Natural killer cell (primary cell): ENCODE data around the gene FAM241B. TPM values are rescaled to one million over a fixed set of nuclear protein-coding genes. Genes with fewer than 3 reads are reported as not detected.

Experiments
- ATAC-seq, 3 donors: fragments of 150-1000 bp in 2 of 3; fragments of 200-7000 bp in 1 of 3; cut with Tn5 transposase; 1 replicate in 1 of 3; 2 replicates in 2 of 3; pipeline ENCODE4 v1.10.0; 2021; ENCODE audit warnings: mild to moderate bottlenecking in 2 of 3, moderate library complexity in 2 of 3
- DNase-seq, 2 donors: peaks; one replicate each; pipeline versions ENCODE4 v3.0.0 to v3.0.0-alpha.2; 2013 to 2021; ENCODE audit warnings: mixed read lengths in 1 of 2
- H3K27ac ChIP-seq: one replicate; pipeline ENCODE4 v1.5.1; 2013; ENCODE audit warnings: mild to moderate bottlenecking, low read length
- H3K27me3 ChIP-seq: one replicate; pipeline ENCODE4 v1.6.1; 2013; ENCODE audit warnings: low read length; ENCODE audit not compliant: control insufficient read depth, insufficient read depth
- H3K36me3 ChIP-seq: one replicate; pipeline ENCODE4 v1.6.1; 2013; ENCODE audit warnings: low read length; ENCODE audit not compliant: control insufficient read depth, insufficient read depth
- H3K4me1 ChIP-seq: one replicate; pipeline ENCODE4 v1.6.1; 2013; ENCODE audit warnings: low read length; ENCODE audit not compliant: control insufficient read depth, insufficient read depth
- H3K4me3 ChIP-seq: one replicate; pipeline ENCODE4 v1.5.1; 2013; ENCODE audit warnings: low read length
- H3K9me3 ChIP-seq: one replicate; pipeline ENCODE4 v1.6.1; 2013; ENCODE audit warnings: low read length; ENCODE audit not compliant: control insufficient read depth, insufficient read depth
- H3K27ac Mint-ChIP-seq, 2 donors: one replicate each; pipeline ENCODE4 v1.8.0; 2022; ENCODE audit warnings: mild to moderate bottlenecking in 2 of 2, mixed read lengths in 2 of 2, moderate library complexity in 1 of 2
- H3K27me3 Mint-ChIP-seq, 2 donors: one replicate each; pipeline ENCODE4 v1.8.0; 2022; ENCODE audit warnings: low read depth in 2 of 2, mixed read lengths in 2 of 2
- H3K36me3 Mint-ChIP-seq: one replicate; pipeline ENCODE4 v1.8.0; 2022; ENCODE audit warnings: mixed read lengths
- H3K4me1 Mint-ChIP-seq, 2 donors: one replicate each; pipeline ENCODE4 v1.8.0; 2022; ENCODE audit warnings: mixed read lengths in 2 of 2
- H3K4me3 Mint-ChIP-seq: one replicate; pipeline ENCODE4 v1.8.0; 2022; ENCODE audit warnings: mild to moderate bottlenecking, moderate library complexity, mixed read lengths
- H3K9me3 Mint-ChIP-seq, 2 donors: one replicate each; pipeline ENCODE4 v1.8.0; 2022; ENCODE audit warnings: mixed read lengths in 2 of 2
- WGBS: methylation state at CpG from one replicate; pipeline ENCODE4 v1.1.7; 2013; ENCODE audit warnings: missing lambda C conversion rate; ENCODE audit not compliant: insufficient coverage; 5-methylcytosine and 5-hydroxymethylcytosine counted together
- intact Hi-C: fragments of 100-400 bp; cut with micrococcal nuclease; formaldehyde crosslinking; loops from one replicate; pipeline ENCODE4 v1.14.2; 2022
- total RNA-seq, 4 donors: library from RNA; stranded (reverse); fragments of 120-200 nt in 1 of 4; gene quantifications; one replicate each; pipeline versions ENCODE4 v1.2.3 to v1.2.4, GENCODE V29; 2013 to 2022
- TF ChIP-seq, protein P1 (sequence below): fragments of 200-600 bp; IDR thresholded peaks from one replicate; pipeline ENCODE4 v1.8.0; 2022; ENCODE audit warnings: antibody characterized with exemption

FAM241B gene
- total RNA-seq, 3 donors from 2014 or later (not counting 1 experiment from before 2014, with no cell fraction given) = 1.1 to 1.3 TPM; not detected in 1

DNA sequence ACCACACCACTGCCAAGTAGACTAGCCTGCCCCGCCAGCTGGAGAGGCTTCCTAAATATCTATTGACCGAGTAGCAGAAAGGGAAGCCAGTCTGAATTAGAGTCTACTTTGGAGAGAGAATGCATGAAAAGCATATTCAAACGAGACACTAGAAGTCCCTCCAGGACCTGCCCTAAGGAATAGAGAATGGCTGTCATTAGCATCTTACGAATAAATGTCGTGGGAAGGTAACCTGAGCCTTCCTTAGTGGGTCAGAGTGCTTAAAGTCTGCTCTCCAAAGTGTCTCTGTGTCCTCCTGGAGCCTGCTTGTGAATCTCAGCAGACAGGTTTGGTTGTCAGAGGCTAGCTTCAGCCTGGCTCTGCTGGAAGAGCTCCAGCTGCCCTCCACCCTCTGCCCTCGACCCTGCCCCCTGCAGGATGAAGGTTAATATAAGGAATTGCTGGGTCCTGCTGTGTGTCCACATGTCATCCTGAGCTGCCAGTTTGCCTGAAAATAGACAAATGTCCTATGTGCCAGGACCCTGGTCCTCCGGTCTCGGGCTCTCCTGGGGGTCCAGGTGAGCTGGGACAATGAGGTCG lies 33.4 kb downstream of the FAM241B start:
- H3K27me3 ChIP-seq = no peaks in the 10 kb centered on the region
- Mint-ChIP-seq H3K27me3 (peaks cover 8 to 14% of the 10 kb centered on the region in 2 donors), H3K4me1 (no peaks in the 10 kb centered on the region), H3K27ac (no peak overlapping the region), H3K4me3 (no peak overlapping the region), H3K36me3 (no peaks in the 10 kb centered on the region), H3K9me3 (no peaks in the 10 kb centered on the region)
- intact Hi-C loops = no loop called here
- ATAC-seq = no peak
- H3K9me3 ChIP-seq = no peaks in the 10 kb centered on the region
- 84% methylated on average over 9 of the region's 9 CpGs for WGBS
- H3K4me3 ChIP-seq = no peak overlapping the region
- TF ChIP-seq, protein P1, sequence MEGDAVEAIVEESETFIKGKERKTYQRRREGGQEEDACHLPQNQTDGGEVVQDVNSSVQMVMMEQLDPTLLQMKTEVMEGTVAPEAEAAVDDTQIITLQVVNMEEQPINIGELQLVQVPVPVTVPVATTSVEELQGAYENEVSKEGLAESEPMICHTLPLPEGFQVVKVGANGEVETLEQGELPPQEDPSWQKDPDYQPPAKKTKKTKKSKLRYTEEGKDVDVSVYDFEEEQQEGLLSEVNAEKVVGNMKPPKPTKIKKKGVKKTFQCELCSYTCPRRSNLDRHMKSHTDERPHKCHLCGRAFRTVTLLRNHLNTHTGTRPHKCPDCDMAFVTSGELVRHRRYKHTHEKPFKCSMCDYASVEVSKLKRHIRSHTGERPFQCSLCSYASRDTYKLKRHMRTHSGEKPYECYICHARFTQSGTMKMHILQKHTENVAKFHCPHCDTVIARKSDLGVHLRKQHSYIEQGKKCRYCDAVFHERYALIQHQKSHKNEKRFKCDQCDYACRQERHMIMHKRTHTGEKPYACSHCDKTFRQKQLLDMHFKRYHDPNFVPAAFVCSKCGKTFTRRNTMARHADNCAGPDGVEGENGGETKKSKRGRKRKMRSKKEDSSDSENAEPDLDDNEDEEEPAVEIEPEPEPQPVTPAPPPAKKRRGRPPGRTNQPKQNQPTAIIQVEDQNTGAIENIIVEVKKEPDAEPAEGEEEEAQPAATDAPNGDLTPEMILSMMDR = no peak
- H3K27ac ChIP-seq = no peak overlapping the region
- no peaks in the 10 kb centered on the region for H3K4me1 ChIP-seq
- H3K36me3 ChIP-seq = no peaks in the 10 kb centered on the region
- no peak for DNase-seq

DNA sequence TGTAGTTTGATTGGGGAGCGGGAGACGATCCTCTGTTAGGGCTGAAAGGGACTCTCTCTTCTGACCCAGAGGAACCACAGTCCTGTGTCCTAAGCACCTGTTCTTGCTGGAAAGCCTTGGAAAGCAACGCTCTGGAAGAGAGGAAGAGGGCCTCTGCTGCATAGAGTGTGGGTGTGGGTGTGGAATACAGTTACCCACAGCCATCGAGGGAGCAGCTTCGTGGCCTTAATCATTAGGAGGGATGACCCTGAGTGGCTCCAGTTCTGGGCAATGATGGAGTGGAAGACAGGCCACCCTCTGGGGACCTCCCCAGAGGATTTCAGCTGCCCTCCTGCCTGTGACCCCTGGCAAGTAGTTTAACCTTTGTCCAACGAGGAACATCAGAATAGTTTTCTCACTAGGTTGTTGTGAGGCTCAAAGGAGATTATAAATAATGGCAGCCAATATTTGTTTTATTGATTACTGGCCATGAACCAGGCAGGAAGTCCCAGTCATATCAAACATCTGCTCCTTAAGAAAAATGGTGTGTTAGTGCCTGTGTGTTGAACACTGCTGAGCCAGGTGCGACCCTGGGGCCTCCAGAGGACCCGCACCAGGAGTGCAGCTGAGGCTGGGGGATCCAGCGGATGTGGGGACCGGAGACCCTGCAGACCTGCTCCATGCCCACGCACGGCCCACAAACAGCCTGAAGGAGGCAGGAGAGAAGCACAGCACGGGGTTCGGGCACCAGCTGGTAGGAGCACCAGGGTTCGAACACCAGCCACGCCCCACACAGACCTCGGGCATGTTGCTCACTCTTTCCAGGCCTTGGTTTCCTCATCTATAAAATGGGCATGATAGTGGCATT lies 35.6 kb downstream of the FAM241B start:
- peaks cover 24 to 29% of the 10 kb centered on the region in 2 donors for H3K27me3 Mint-ChIP-seq
- intact Hi-C loops = no loop called here
- H3K4me3 Mint-ChIP-seq = no peak overlapping the region
- DNase-seq = no peak
- Histone ChIP-seq H3K9me3 (no peaks in the 10 kb centered on the region), H3K27ac (no peak overlapping the region), H3K4me3 (no peak overlapping the region), H3K27me3 (no peaks in the 10 kb centered on the region), H3K4me1 (no peaks in the 10 kb centered on the region), H3K36me3 (no peaks in the 10 kb centered on the region)
- WGBS = 86% methylated on average over 17 of the region's 17 CpGs
- H3K36me3 Mint-ChIP-seq = no peaks in the 10 kb centered on the region
- no peaks in the 10 kb centered on the region for H3K4me1 Mint-ChIP-seq
- ATAC-seq = no peak
- no peak overlapping the region for H3K27ac Mint-ChIP-seq
- no peaks in the 10 kb centered on the region for H3K9me3 Mint-ChIP-seq
- TF ChIP-seq, protein P1 = no peak

DNA sequence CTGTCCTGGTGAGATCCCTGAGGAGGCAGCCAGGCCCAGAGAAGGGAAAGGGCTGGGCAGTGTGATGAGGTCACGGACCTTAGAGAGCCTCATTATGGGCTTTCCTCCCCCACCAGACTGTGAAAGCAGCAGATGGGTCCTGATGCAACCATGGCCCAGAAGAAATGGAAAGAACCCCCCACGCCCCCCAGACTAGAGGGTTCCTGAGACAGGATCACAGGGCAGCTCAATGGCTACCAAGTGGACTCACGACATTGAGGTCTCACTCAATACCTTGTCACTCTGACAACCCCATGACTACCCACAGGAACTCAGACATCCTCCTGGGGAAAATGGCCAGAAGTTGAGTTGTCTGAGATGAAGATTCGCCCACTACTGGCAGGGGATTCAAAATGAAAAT lies 36.7 kb downstream of the FAM241B start:
- no peaks in the 10 kb centered on the region for H3K36me3 Mint-ChIP-seq

More for the DNA sequence above, 36.7 kb downstream of the FAM241B start:
- Histone ChIP-seq H3K4me1 (no peaks in the 10 kb centered on the region), H3K27ac (no peak overlapping the region), H3K36me3 (no peaks in the 10 kb centered on the region), H3K27me3 (no peaks in the 10 kb centered on the region), H3K9me3 (no peaks in the 10 kb centered on the region), H3K4me3 (no peak overlapping the region)
- Mint-ChIP-seq H3K9me3 (no peaks in the 10 kb centered on the region), H3K27ac (no peak overlapping the region), H3K27me3 (peaks cover 22 to 34% of the 10 kb centered on the region in 2 donors), H3K4me3 (no peak overlapping the region), H3K4me1 (no peaks in the 10 kb centered on the region)
- intact Hi-C loops = no loop called here
- ATAC-seq (no peak), DNase-seq (no peak)
- TF ChIP-seq, protein P1 = no peak
- WGBS = 83% methylated on average over 4 of the region's 4 CpGs
